Endothelial cell of umbilical vein (primary cell): ENCODE measurements around the gene HPSE2.

Source experiments
- CTCF ChIP-seq, 2 donors: IDR thresholded peaks; 1 replicate in 1 of 2; 2 replicates in 1 of 2; pipeline ENCODE4 v1.5.1; 2011; ENCODE audit warnings: low read length in 2 of 2, mild to moderate bottlenecking in 2 of 2, moderate library complexity in 2 of 2, control low read depth in 1 of 2, inconsistent platforms in 1 of 2, low read depth in 1 of 2; ENCODE audit not compliant: insufficient read depth in 1 of 2; ENCODE audit errors: extremely low read depth in 1 of 2
- JUN ChIP-seq: IDR thresholded peaks from 2 replicates; pipeline ENCODE4 v1.6.1; 2011; ENCODE audit warnings: borderline replicate concordance, low read depth; ENCODE audit not compliant: insufficient read length, insufficient read depth

DNA sequence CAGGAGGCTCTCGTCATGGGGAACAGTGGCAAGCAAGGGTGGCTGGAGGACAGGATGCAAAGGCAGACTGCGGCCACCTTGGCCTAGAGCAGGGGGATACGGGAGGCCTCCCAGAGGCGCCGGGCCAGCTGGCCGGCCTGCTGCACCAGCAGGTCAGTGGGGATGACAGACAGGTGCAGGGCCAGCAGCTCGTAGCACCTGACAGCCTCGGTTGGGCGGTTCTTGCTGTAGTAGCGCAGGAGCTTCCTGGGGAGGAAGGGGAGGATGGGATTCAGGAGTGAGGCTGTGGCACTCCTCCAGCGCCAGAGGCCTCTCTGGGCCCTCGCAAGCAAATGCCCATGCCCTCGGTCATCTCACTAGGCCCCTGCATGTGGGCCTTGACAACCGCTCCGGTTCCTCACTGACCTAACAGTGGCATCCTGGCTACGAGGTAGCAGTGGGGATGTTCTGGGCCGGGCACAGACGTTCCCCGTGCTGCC lies 818.1 kb downstream of the HPSE2 start:
- TF ChIP-seq CTCF (IDR thresholded peaks at IDR 0.05; ENCODE audit: extremely low read depth in 1 of 2, insufficient read depth in 1 of 2, low read depth in 1 of 2, low read length in 2 of 2) (no peak), JUN (no peak)
